Testis (tissue), 3 donors: ENCODE results near the gene WAC. TPM values are rescaled to one million over a fixed set of nuclear protein-coding genes. Genes with fewer than 3 reads are reported as not detected.

Experiments used
- DNase-seq: peaks from one replicate; pipeline ENCODE4 v3.0.0-alpha.2; 2019
- H3K27ac ChIP-seq, 2 donors: fragments of 200-600 bp; sonication (generic); one replicate each; pipeline ENCODE4 v1.5.1; 2019
- H3K27me3 ChIP-seq: fragments of 200-600 bp; sonication (generic); one replicate; pipeline ENCODE4 v1.5.1; 2019
- H3K36me3 ChIP-seq: fragments of 200-600 bp; sonication (generic); one replicate; pipeline ENCODE4 v1.5.1; 2017; ENCODE audit warnings: low read depth; ENCODE audit errors: missing control alignments
- H3K4me1 ChIP-seq: fragments of 200-600 bp; sonication (generic); one replicate; pipeline ENCODE4 v1.5.1; 2019
- H3K4me3 ChIP-seq, 2 donors: fragments of 200-600 bp; sonication (generic); one replicate each; pipeline ENCODE4 v1.5.1; 2017 to 2019
- H3K9me3 ChIP-seq: fragments of 200-600 bp; sonication (generic); one replicate; pipeline ENCODE4 v1.5.1; 2017
- CTCF ChIP-seq, 3 experiments: fragments of 450-650 bp in 2 of 3; fragments of 200-600 bp in 1 of 3; sonication (generic) in 1 of 3; IDR thresholded peaks; one replicate each; pipeline ENCODE4 v1.5.1; 2016 to 2019; ENCODE audit warnings: antibody characterized with exemption in 3 of 3, mild to moderate bottlenecking in 2 of 3, moderate library complexity in 1 of 3
- POLR2A ChIP-seq: fragments of 450-650 bp; IDR thresholded peaks from one replicate; pipeline ENCODE4 v1.6.1; 2017; ENCODE audit warnings: antibody characterized with exemption, mild to moderate bottlenecking, moderate library complexity
- WGBS, 2 donors: methylation state at CpG; one replicate each; pipeline ENCODE4 v1.1.5; 2018; 5-methylcytosine and 5-hydroxymethylcytosine counted together
- intact Hi-C: fragments of 100-400 bp; cut with DNase I; formaldehyde crosslinking; loops from one replicate; pipeline ENCODE4 v1.15.1; 2023; ENCODE audit warnings: low total_unique reads
- polyA plus RNA-seq: library from polyadenylated mRNA; stranded (reverse); fragments of 350-450 nt; fragmentation: Illumina TruSeq; extraction: RNeasy Lipid Tissue Mini Kit (QIAGEN cat#74804); gene quantifications from one replicate; pipeline ENCODE4 v1.2.3, GENCODE V29; 2014; ENCODE audit warnings: low read depth, low replicate concordance; ENCODE audit not compliant: insufficient read depth
- total RNA-seq, 2 donors: library from RNA; depleted of rRNA; stranded (reverse); fragments of >200 nt; gene quantifications; one replicate each; pipeline ENCODE4 v1.2.3, GENCODE V29; 2016

WAC gene
- total and polyA plus RNA-seq, 3 donors from 2014 or later, result 130 to 174 (median 166) TPM

GRCh38 chr10:28541717-28542365, 8.9 kb downstream of the WAC start:
- H3K4me1 ChIP-seq, result peaks cover 10% of the 10 kb centered on the region
- H3K36me3 ChIP-seq, result peaks cover 4% of the 10 kb centered on the region
- no peak for DNase-seq
- WGBS, 2 donors, result 64 to 77% methylated on average over 3 of the region's 3 CpGs
- intact Hi-C loops, result no loop called here
- TF ChIP-seq CTCF (IDR thresholded peaks at IDR 0.05) (no peak), POLR2A (no peak)
- H3K27ac ChIP-seq, result no peak overlapping the region
- H3K27me3 ChIP-seq, result no peaks in the 10 kb centered on the region
- no peaks in the 10 kb centered on the region for H3K9me3 ChIP-seq
- no peak overlapping the region for H3K4me3 ChIP-seq

DNA sequence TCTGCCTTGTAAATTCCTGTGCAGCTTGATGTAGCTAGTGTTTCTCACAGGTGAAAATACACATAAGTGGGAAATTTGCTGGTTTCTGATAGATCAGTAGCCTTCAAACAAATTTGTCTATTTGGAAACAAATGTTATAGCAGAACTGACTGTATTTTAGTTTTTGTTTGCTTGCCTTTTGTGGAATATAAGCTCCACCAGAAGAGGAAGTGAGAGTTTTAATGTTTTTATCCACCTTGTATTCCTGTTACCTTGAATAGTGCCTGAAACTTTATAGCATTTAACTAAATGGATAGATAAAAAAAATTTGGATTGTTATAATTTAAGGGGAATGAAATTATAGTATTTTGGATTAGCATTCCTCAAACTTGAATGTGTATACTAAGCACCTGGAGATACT, 9.8 kb downstream of the WAC start:
- intact Hi-C loops, result no loop called here
- Histone ChIP-seq H3K27me3 (no peaks in the 10 kb centered on the region), H3K9me3 (no peaks in the 10 kb centered on the region), H3K4me1 (peaks cover 10% of the 10 kb centered on the region), H3K36me3 (peaks cover 4% of the 10 kb centered on the region), H3K27ac (no peak overlapping the region), H3K4me3 (no peak overlapping the region)
- no peak for DNase-seq
- TF ChIP-seq POLR2A, result no peak

- intact Hi-C loops, result no loop called here
- H3K27ac ChIP-seq, result no peak overlapping the region
- H3K4me3 ChIP-seq, result no peak overlapping the region
- TF ChIP-seq CTCF (IDR thresholded peaks at IDR 0.05) (no peak), POLR2A (no peak)
- H3K4me1 ChIP-seq, result peaks cover 10% of the 10 kb centered on the region
- 95 to 97% methylated on average over 5 of the region's 5 CpGs for WGBS, 2 donors
- no peaks in the 10 kb centered on the region for H3K9me3 ChIP-seq
- peaks cover 4% of the 10 kb centered on the region for H3K36me3 ChIP-seq
- no peak for DNase-seq
- no peaks in the 10 kb centered on the region for H3K27me3 ChIP-seq
These were observed 11.1 kb downstream of the WAC start for GRCh38 chr10:28544058-28544457.

DNA sequence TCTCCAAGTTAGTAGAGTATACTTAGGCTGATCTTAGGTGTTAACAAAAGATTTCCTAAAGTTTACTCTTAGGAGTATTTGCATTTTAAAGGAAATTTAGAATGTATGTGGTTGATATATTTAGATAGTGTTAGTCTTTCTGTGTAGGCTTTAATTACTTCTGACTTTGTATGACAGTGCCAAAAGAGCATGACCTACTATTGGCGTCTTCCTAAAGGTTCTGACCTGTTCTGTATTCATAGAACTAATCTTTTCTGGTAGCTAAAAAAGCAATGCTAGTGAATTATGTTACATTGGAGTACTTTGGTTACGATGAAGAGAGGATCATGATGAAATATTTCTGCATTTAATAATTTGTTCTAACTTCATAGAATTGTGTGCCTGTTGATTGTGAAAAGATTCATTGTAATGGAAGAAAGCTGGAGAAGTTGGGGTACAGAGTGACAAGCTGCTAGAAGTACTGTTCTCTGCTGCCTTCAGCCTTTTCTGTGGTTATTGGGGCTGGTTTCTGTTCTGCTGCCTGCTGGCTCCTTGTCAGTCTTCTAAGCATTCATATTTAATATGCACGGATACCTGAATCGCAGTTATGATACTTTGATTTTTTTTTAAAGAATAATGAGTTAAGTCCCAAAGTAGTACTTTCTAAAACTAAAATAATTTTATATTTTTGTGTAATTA, 13.2 kb downstream of the WAC start:
- no peak overlapping the region for H3K4me3 ChIP-seq
- DNase-seq, result no peak
- H3K27ac ChIP-seq, result no peak overlapping the region
- H3K36me3 ChIP-seq, result peaks cover 4% of the 10 kb centered on the region
- H3K4me1 ChIP-seq, result peaks cover 10% of the 10 kb centered on the region
- no peaks in the 10 kb centered on the region for H3K9me3 ChIP-seq
- TF ChIP-seq CTCF (IDR thresholded peaks at IDR 0.05) (no peak), POLR2A (no peak)
- no peaks in the 10 kb centered on the region for H3K27me3 ChIP-seq
- 51 to 58% methylated on average over 4 of the region's 4 CpGs for WGBS, 2 donors
- intact Hi-C loops, result no loop called here

DNA sequence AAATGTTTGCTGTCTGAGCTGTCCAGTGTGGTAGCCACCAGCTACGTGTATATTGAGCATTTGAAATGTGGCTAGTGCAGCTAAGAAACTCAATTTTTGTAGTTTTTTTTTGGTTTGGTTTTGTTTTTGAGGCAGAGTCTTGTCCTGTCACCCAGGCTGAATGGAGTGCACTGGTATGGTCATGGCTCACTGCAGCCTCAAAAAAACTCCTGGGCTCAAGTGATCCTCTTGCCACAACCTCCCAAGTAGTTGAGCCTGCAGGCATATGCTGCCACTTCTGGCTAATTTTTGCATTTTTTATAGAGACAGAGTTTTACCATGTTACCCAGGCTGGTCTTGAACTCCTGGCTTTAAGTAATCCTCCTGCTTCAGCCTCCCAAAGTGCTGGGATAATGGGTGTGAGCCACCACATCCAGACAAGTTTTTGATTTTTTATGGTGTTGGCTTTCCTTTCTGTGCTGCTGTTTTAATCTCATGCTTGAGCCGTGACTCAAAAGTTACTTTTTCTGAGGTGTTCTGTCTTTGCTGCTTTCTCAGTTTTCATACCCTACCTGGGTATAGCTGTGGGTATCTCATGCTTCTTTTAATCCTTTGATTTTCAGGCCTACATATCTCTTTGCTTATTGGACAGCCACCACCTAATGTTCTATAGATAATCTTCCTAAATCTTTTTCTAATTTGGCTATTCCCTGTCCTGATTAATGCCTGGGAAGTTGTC, 16.0 kb downstream of the WAC start:
- Histone ChIP-seq H3K27me3 (no peaks in the 10 kb centered on the region), H3K9me3 (no peaks in the 10 kb centered on the region), H3K27ac (no peak overlapping the region), H3K4me1 (peaks cover 5% of the 10 kb centered on the region), H3K36me3 (no peaks in the 10 kb centered on the region), H3K4me3 (no peak overlapping the region)
- intact Hi-C loops, result no loop called here
- DNase-seq, result no peak
- no peak for TF ChIP-seq POLR2A
- TF ChIP-seq CTCF (IDR thresholded peaks at IDR 0.05), result no peak
- WGBS, 2 donors, result 76 to 80% methylated on average over 2 of the region's 2 CpGs
